HEK293T (cell line): ENCODE measurements around the gene RPTOR.

Experiments
- BHLHE40 ChIP-seq: fragments of 450-650 bp; IDR thresholded peaks from 2 replicates; pipeline ENCODE4 v1.6.1; 2016; ENCODE audit warnings: mild to moderate bottlenecking, moderate library complexity, borderline replicate concordance
- FOXA1 ChIP-seq: fragments of 450-650 bp; IDR thresholded peaks from 2 replicates; pipeline ENCODE4 v1.6.1; 2016; ENCODE audit warnings: mild to moderate bottlenecking
- FOXM1 ChIP-seq: fragments of 450-650 bp; IDR thresholded peaks from 2 replicates; pipeline ENCODE4 v1.6.1; 2017; ENCODE audit warnings: mild to moderate bottlenecking, borderline replicate concordance
- L3MBTL2 ChIP-seq: fragments of 450-650 bp; conservative IDR thresholded peaks from 2 replicates; pipeline ENCODE4 v1.6.1; 2016; ENCODE audit warnings: mild to moderate bottlenecking
- LEF1 ChIP-seq: fragments of 450-650 bp; IDR thresholded peaks from 2 replicates; pipeline ENCODE4 v1.6.1; 2017; ENCODE audit warnings: mild to moderate bottlenecking, borderline replicate concordance
- SP1 ChIP-seq: fragments of 450-650 bp; IDR thresholded peaks from 2 replicates; pipeline ENCODE4 v1.6.1; 2017

DNA sequence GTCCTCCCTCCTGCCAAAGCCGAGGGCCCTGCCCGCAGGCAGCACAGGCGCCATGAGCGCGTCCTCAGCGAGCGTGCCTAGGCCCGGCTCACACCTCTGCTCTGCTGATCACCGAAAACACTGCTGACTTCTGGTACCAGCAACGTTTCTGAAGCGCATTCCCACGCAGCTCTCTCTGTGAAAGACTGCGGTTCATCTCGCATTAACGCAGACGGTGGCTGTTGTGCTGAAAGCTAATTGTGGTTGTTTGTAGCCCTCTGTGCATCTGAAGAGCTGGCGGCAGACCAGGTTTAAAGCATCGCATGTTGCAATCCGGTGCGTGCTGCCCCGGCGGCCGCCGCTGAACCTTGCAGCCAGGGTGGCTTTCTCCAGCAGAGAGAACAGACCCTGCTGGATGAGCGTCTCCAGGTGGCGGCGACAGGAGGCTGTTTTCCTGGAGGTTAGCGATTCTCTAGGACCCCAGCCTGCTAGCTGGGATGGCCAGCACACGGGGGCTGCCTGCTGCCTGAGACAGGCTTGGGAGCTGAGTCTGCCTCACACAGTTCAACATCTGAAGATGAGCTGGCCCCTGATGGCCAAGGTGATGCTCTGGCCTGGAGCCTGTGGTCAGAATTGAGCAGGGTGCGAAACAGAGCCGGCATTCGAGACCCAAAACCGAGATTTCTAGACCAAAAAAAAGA, 397.2 kb downstream of the RPTOR start:
- TF ChIP-seq FOXA1 = no peak
- TF ChIP-seq BHLHE40 = no peak
- no peak for TF ChIP-seq SP1
- TF ChIP-seq L3MBTL2 = no peak
- no peak for TF ChIP-seq LEF1
- TF ChIP-seq FOXM1 = no peak
